ENCODE data around the gene KAZN.

Gene KAZN

DNA sequence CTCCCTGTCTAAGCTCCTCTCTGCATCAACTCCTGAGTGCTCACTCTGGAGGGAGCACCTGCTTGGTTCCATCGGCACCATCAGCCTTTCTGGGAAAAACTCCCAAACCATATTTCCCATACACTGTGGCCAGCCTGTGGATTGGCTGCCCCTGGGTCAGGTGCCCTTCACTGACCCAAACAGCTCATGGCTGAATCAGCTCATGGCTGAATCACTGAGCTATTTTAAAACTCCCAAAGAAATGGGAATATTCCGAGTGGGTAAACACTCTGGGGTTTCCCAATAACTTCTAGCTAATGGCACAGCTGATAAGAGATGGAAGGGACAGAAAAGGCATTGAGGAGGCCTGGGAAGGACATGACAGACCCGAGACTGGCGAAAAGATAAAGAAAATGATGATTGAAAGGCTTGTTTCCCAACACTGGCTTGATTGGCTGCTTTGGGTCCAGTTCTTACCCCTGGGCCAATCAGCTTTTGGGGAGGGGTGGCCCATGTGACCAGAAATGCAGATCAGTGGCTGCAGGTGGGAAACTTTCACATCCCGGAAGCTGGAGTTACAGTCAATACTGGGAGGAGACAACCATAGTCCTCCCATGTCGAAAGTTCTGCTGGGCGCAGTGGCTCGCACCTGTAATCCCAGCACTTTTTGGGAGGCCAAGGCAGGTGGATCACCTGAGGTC, 37.3 kb upstream of the KAZN start:
- no peak overlapping the region for H3K4me3 ChIP-seq (ENCODE audit: low read depth, low read length)
- TF ChIP-seq, protein P1, sequence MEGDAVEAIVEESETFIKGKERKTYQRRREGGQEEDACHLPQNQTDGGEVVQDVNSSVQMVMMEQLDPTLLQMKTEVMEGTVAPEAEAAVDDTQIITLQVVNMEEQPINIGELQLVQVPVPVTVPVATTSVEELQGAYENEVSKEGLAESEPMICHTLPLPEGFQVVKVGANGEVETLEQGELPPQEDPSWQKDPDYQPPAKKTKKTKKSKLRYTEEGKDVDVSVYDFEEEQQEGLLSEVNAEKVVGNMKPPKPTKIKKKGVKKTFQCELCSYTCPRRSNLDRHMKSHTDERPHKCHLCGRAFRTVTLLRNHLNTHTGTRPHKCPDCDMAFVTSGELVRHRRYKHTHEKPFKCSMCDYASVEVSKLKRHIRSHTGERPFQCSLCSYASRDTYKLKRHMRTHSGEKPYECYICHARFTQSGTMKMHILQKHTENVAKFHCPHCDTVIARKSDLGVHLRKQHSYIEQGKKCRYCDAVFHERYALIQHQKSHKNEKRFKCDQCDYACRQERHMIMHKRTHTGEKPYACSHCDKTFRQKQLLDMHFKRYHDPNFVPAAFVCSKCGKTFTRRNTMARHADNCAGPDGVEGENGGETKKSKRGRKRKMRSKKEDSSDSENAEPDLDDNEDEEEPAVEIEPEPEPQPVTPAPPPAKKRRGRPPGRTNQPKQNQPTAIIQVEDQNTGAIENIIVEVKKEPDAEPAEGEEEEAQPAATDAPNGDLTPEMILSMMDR (IDR thresholded peaks at IDR 0.05; ENCODE audit: borderline replicate concordance, insufficient read depth, low read depth, low read length), result no peak

DNA sequence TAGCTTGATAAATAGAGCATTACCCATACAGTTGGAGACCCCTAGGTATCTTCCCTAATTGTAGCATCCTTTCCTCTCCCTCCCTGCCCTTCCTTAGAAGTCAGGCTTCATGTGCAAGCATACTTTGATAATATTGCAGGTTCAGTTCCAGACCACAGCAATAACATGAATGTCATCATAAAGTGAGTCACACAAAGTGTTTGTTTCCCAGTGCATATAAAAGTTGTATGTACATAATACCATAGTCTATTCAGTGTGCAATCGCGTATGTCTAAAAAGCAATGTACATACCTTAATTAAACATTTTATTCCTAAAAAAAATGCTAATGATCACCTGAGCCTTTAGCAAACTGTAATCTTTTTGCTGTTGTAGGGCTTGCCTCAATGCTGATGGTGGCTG, 33.4 kb upstream of the KAZN start:
- TF ChIP-seq, protein P1 (IDR thresholded peaks at IDR 0.05; ENCODE audit: borderline replicate concordance, insufficient read depth, low read depth, low read length), result no peak
- no peak overlapping the region for H3K4me3 ChIP-seq (ENCODE audit: low read depth, low read length)

DNA sequence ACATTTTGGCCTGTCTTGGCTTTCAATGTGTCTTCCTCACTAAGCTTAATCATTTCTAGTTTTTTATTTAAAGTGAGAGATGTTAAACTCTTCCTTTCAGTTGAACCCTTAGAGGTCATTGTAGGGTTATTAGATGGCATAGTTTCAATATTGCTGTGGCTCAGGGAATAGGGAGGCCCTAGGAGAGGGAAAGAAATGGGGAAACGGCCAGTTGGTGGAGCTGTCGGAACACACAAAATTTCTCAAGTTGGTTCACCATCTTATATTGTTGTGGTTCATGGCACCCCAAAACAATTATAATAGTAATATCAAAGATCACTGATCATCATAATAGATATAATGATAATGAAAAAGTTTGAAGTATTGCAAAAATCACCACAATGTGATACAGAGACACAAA, 31.4 kb upstream of the KAZN start:
- TF ChIP-seq, protein P1 (IDR thresholded peaks at IDR 0.05; ENCODE audit: borderline replicate concordance, insufficient read depth, low read depth, low read length), result no peak
- H3K4me3 ChIP-seq (ENCODE audit: low read depth, low read length), result no peak overlapping the region

DNA sequence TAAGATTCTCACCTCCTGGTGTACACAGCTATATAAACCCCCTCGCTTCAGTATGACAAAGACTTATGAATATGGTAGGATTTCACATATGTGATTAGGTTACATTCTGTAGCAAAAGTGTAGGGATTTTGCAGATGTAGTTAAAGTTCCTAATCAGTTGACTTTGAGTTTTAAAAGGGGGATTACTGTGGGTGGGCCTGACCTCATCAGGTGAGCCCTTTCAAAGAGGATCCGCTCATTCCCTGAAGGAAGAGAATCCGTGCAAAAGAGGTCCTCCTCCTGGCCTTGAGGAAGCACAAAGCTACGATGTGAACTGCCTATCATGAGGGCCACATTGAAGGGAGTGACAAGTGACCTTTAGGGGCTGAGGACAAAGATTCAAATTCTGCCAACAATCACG, 30.6 kb upstream of the KAZN start:
- no peak overlapping the region for H3K4me3 ChIP-seq (ENCODE audit: low read depth, low read length)
- TF ChIP-seq, protein P1 (IDR thresholded peaks at IDR 0.05; ENCODE audit: borderline replicate concordance, insufficient read depth, low read depth, low read length), result no peak

DNA sequence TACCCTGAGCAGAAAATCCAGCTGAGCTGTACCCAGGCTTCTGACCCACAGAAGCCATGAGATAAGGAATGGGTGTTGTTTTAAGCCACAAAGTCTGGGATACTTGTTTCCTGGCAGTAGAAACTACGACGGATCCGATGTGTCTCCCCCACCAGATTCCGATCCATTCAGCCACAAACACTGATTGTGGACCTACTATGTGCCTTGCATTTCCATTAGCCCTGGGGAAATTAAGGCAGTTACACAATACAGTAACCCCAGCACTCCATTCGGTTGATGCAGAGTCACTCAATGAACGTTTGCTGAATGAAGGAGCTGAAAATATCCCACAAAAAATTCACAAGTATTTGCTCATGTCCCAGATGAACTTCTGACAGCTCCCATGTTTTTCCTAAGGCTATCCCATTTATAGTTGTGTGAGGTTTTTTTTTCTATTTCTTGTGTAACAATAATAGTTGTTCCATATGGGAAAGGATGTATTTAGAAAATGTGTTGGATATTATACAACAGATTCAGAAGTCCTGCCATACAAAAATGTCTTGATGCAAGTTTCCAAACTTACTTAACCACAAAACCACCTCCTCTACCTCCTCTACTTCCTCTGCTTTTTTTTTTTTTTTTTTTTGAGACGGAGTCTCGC, 29.6 kb upstream of the KAZN start:
- TF ChIP-seq, protein P1 (IDR thresholded peaks at IDR 0.05; ENCODE audit: borderline replicate concordance, insufficient read depth, low read depth, low read length), result no peak
- H3K4me3 ChIP-seq (ENCODE audit: low read depth, low read length), result no peak overlapping the region

DNA sequence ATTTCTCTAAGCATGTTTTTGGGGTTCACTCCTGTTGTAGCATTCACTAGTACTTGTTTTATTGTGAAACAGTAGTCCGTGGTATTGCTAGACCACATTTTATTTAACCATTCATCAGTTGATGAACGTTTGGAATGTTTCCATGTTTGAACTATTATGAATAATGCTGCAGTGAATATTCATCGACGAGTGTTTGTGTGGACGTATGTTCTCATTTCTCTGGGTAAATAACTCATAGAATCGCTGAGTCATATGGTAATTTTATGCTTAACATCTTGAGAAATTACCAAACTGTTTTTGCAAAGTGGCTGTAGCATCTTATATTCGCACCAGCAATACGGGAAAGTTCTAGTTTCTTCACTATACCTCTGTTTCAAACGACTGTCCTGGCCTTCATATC, 28.0 kb upstream of the KAZN start:
- TF ChIP-seq, protein P1 (IDR thresholded peaks at IDR 0.05; ENCODE audit: borderline replicate concordance, insufficient read depth, low read depth, low read length), result no peak
- H3K4me3 ChIP-seq (ENCODE audit: low read depth, low read length), result no peak overlapping the region
